ENCODE data around the gene KIF26B. TPM values are rescaled to one million over a fixed set of nuclear protein-coding genes. Genes with fewer than 3 reads are reported as not detected.

Gene KIF26B
- total RNA-seq, 3 donors from 2014 or later = 0.14 to 3.2 (median 0.39) TPM

- TF ChIP-seq, protein P1, sequence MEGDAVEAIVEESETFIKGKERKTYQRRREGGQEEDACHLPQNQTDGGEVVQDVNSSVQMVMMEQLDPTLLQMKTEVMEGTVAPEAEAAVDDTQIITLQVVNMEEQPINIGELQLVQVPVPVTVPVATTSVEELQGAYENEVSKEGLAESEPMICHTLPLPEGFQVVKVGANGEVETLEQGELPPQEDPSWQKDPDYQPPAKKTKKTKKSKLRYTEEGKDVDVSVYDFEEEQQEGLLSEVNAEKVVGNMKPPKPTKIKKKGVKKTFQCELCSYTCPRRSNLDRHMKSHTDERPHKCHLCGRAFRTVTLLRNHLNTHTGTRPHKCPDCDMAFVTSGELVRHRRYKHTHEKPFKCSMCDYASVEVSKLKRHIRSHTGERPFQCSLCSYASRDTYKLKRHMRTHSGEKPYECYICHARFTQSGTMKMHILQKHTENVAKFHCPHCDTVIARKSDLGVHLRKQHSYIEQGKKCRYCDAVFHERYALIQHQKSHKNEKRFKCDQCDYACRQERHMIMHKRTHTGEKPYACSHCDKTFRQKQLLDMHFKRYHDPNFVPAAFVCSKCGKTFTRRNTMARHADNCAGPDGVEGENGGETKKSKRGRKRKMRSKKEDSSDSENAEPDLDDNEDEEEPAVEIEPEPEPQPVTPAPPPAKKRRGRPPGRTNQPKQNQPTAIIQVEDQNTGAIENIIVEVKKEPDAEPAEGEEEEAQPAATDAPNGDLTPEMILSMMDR (IDR thresholded peaks at IDR 0.05) = no peak
- H3K36me3 ChIP-seq (ENCODE audit: low read depth) = no peaks in the 10 kb centered on the region
- H3K4me3 ChIP-seq = no peak overlapping the region
- intact Hi-C loops (cut with DNase I, micrococcal nuclease) = no loop called here
- ATAC-seq (no peak), DNase-seq (no peak)
- no peaks in the 10 kb centered on the region for H3K4me1 ChIP-seq (ENCODE audit: low read depth)
- no peaks in the 10 kb centered on the region for H3K9me3 ChIP-seq
Observed at GRCh38 chr1:245361065-245361464, 206.3 kb downstream of the KIF26B start.

DNA sequence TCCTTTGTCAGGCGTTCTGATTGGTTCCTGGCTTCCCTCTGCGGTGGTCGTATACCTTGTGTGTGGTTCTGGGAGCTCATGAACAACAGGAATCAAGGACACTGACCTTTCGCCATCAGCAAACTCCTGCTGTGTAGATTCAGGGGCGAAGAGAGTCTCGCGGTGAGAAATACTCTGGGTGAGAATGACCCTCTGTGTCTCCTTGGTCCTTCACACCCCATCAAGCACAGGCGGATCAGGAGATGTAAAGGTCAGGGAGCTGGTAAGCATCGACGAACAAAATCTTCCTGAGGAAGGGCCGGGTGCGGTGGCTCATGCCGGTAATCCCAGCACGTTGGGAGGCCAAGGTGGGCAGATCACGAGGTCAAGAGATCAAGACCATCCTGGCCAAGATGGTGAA lies 207.2 kb downstream of the KIF26B start:
- no peaks in the 10 kb centered on the region for H3K9me3 ChIP-seq
- ATAC-seq = no peak
- no peaks in the 10 kb centered on the region for H3K36me3 ChIP-seq (ENCODE audit: low read depth)
- intact Hi-C loops (cut with DNase I, micrococcal nuclease) = no loop called here
- no peak overlapping the region for H3K4me3 ChIP-seq
- no peaks in the 10 kb centered on the region for H3K4me1 ChIP-seq (ENCODE audit: low read depth)
- no peak for DNase-seq
- TF ChIP-seq, protein P1 (IDR thresholded peaks at IDR 0.05) = no peak

- Histone ChIP-seq H3K36me3 (ENCODE audit: low read depth) (no peaks in the 10 kb centered on the region), H3K4me3 (no peak overlapping the region), H3K9me3 (no peaks in the 10 kb centered on the region), H3K4me1 (ENCODE audit: low read depth) (no peaks in the 10 kb centered on the region)
- DNase-seq (no peak), ATAC-seq (no peak)
- TF ChIP-seq, protein P1 (IDR thresholded peaks at IDR 0.05) = no peak
- intact Hi-C loops (cut with DNase I, micrococcal nuclease) = no loop called here
Observed at GRCh38 chr1:245363461-245364200, 208.8 kb downstream of the KIF26B start.

DNA sequence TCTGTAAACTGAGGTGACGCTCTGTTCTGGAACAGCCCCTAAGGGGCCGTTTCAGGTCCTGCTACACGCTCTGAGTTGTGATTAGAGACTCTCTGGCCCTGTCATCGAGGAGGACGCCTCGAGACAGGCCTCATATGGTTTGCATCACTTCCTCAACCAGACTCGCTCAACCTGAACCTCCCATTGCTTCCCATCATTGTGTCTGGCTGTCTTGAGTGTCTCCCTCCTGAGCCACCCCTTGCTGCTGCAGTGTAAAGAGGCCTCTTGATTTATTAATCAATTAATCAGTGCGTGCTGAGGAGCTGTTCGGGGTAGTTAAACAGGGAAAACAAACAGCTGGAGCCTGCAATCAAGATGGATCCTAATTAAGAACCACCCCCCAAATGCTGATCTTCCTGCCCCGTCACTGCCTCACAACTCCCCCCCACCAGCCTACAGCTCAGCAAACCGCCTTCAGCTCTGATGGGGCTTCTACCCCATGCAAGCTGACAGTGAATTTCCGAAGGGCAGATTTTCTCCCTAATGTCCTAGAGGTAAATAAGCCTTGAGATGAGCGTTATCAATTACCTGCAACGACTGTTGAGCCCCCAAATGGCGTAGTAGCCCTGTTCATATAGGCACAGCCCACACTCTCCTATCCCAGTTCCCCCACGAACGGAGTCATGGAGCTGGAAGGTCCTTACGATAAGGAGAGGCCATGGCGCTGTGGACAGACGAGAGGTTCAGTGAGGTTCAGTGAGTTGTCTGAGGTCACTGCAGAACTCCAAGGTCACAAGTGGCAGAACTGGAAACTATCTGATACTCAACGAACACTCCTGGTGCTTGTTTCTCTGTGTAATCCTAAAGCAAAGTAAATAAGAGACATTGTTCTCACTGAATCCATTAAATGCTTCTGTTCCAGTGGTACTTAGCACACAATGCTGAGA lies 210.6 kb downstream of the KIF26B start:
- Histone ChIP-seq H3K4me1 (ENCODE audit: low read depth) (no peaks in the 10 kb centered on the region), H3K36me3 (ENCODE audit: low read depth) (no peaks in the 10 kb centered on the region), H3K9me3 (no peaks in the 10 kb centered on the region), H3K4me3 (no peak overlapping the region)
- no peak for DNase-seq
- TF ChIP-seq, protein P1 (IDR thresholded peaks at IDR 0.05) = no peak
- no peak for ATAC-seq
- intact Hi-C loops (cut with DNase I, micrococcal nuclease) = no loop called here

DNA sequence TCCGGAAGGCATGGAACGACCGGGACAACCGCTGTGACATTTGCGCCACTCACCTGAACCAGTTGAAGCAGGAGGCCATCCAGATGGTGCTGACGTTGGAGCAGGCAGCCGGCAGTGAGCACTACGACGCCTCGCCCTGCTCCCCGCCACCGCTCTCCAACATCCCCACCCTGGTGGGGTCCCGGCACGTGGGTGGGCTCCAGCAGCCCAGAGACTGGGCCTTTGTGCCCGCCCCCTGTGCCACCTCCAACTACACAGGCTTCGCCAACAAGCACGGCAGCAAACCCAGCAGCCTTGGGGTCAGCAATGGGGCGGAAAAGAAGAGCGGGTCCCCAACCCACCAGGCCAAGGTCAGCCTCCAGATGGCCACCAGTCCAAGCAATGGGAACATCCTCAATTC lies 212.1 kb downstream of the KIF26B start:
- no peaks in the 10 kb centered on the region for H3K9me3 ChIP-seq
- DNase-seq (no peak), ATAC-seq (no peak)
- H3K36me3 ChIP-seq (ENCODE audit: low read depth) = no peaks in the 10 kb centered on the region
- H3K4me1 ChIP-seq (ENCODE audit: low read depth) = no peaks in the 10 kb centered on the region
- TF ChIP-seq, protein P1 (IDR thresholded peaks at IDR 0.05) = no peak
- no peak overlapping the region for H3K4me3 ChIP-seq
- intact Hi-C loops (cut with DNase I, micrococcal nuclease) = no loop called here
